GM06990 (cell line): Measurements from ENCODE around the gene AGFG1.

Experiments used
- DNase-seq: peaks from one replicate; pipeline ENCODE4 v3.0.0-alpha.2; 2011; ENCODE audit not compliant: insufficient read length; ENCODE audit errors: extremely low read depth
- H3K27me3 ChIP-seq: replicated peaks from 2 replicates; pipeline ENCODE4 v1.6.0; 2011; ENCODE audit warnings: low read length; ENCODE audit not compliant: control insufficient read depth, insufficient read depth
- H3K36me3 ChIP-seq: 2 replicates; pipeline ENCODE4 v1.5.1; 2011; ENCODE audit warnings: low read length; ENCODE audit not compliant: control insufficient read depth, insufficient read depth
- H3K4me3 ChIP-seq: replicated peaks from 2 replicates; pipeline ENCODE4 v1.5.1; 2011; ENCODE audit warnings: low read depth, mild to moderate bottlenecking, control low read depth, low read length
- CTCF ChIP-seq: IDR thresholded peaks from 2 replicates; pipeline ENCODE4 v1.5.1; 2011; ENCODE audit warnings: low read length, control low read depth, mild to moderate bottlenecking, inconsistent platforms; ENCODE audit not compliant: insufficient read depth, poor library complexity, severe bottlenecking

The AGFG1 gene

GRCh38 chr2:227551836-227552235 is 79.9 kb downstream of the AGFG1 start:
- H3K36me3 ChIP-seq: peaks cover 3% of the 10 kb centered on the region
- no peak for TF ChIP-seq CTCF

GRCh38 chr2:227562581-227562980 is 90.6 kb downstream of the AGFG1 start:
- TF ChIP-seq CTCF: no peak
- Histone ChIP-seq H3K36me3 (peaks cover 2% of the 10 kb centered on the region), H3K27me3 (no peaks in the 10 kb centered on the region), H3K4me3 (no peak overlapping the region)
- no peak for DNase-seq

More at GRCh38 chr2:227551836-227552235, 79.9 kb downstream of the AGFG1 start:
- no peak for DNase-seq
- Histone ChIP-seq H3K27me3 (no peaks in the 10 kb centered on the region), H3K4me3 (no peak overlapping the region)

GRCh38 chr2:227565080-227565479 is 93.1 kb downstream of the AGFG1 start:
- H3K36me3 ChIP-seq: peaks cover 2% of the 10 kb centered on the region
- H3K4me3 ChIP-seq: no peak overlapping the region
- no peak for DNase-seq
- H3K27me3 ChIP-seq: no peaks in the 10 kb centered on the region
- no peak for TF ChIP-seq CTCF

GRCh38 chr2:227566012-227566411 is 94.1 kb downstream of the AGFG1 start:
- Histone ChIP-seq H3K36me3 (peaks cover 2% of the 10 kb centered on the region), H3K27me3 (no peaks in the 10 kb centered on the region), H3K4me3 (no peak overlapping the region)
- no peak for TF ChIP-seq CTCF
- DNase-seq: no peak

- no peak overlapping the region for H3K4me3 ChIP-seq
- no peaks in the 10 kb centered on the region for H3K27me3 ChIP-seq
- DNase-seq: no peak
- TF ChIP-seq CTCF: no peak
- peaks cover 2% of the 10 kb centered on the region for H3K36me3 ChIP-seq
Observed at GRCh38 chr2:227568852-227569169, 96.9 kb downstream of the AGFG1 start.

- Histone ChIP-seq H3K27me3 (no peaks in the 10 kb centered on the region), H3K36me3 (peaks cover 2% of the 10 kb centered on the region), H3K4me3 (no peak overlapping the region)
- DNase-seq: no peak
- TF ChIP-seq CTCF: no peak
Observed at GRCh38 chr2:227570615-227571014, 98.7 kb downstream of the AGFG1 start.
